Ammon's horn (tissue), 1 donor: ENCODE data around the gene ZNF385B.
"Not testable (repeated sequence)": the region's sequence is repeated elsewhere in the genome, so short reads cannot be mapped to it uniquely, and the experiment has no call there.

Experiments used
- DNase-seq: peaks from one replicate; pipeline ENCODE4 v3.0.0-alpha.2; 2016; ENCODE audit warnings: low spot score

Gene ZNF385B

GRCh38 chr2:179677746-179678505 lies 183.5 kb downstream of the ZNF385B start:
- peak; percentile 16 for DNase-seq

- peak; percentile 25 for DNase-seq
These were observed 184.2 kb downstream of the ZNF385B start for GRCh38 chr2:179677077-179677688.

- no peak for DNase-seq
These were observed 186.0 kb downstream of the ZNF385B start for GRCh38 chr2:179675435-179675834.

- DNase-seq: no peak
These were observed 190.1 kb downstream of the ZNF385B start for GRCh38 chr2:179671043-179671981.

- no peak for DNase-seq
These were observed 192.2 kb downstream of the ZNF385B start for GRCh38 chr2:179669196-179669595.

GRCh38 chr2:179664972-179665812 lies 196.2 kb downstream of the ZNF385B start:
- no peak for DNase-seq

- DNase-seq: no peak
These were observed 199.4 kb downstream of the ZNF385B start for GRCh38 chr2:179661986-179662385.

GRCh38 chr2:179657068-179657595 lies 204.3 kb downstream of the ZNF385B start:
- no peak for DNase-seq

GRCh38 chr2:179655627-179656026 lies 205.8 kb downstream of the ZNF385B start:
- DNase-seq: no peak

- no peak for DNase-seq
These were observed 206.6 kb downstream of the ZNF385B start for GRCh38 chr2:179654806-179655205.

- DNase-seq: no peak
These were observed 209.1 kb downstream of the ZNF385B start for GRCh38 chr2:179652296-179652695.

- DNase-seq: no peak
These were observed 211.0 kb downstream of the ZNF385B start for GRCh38 chr2:179650420-179650819.

- no peak for DNase-seq
These were observed 214.4 kb downstream of the ZNF385B start for GRCh38 chr2:179646862-179647587.

GRCh38 chr2:179646173-179646769 lies 215.1 kb downstream of the ZNF385B start:
- no peak for DNase-seq

- DNase-seq: no peak
These were observed 216.4 kb downstream of the ZNF385B start for GRCh38 chr2:179645047-179645446.

- no peak for DNase-seq
These were observed 218.9 kb downstream of the ZNF385B start for GRCh38 chr2:179642462-179642861.

GRCh38 chr2:179636995-179637394 lies 224.4 kb downstream of the ZNF385B start:
- DNase-seq: no peak

GRCh38 chr2:179636100-179636980 lies 225.1 kb downstream of the ZNF385B start:
- no peak for DNase-seq

GRCh38 chr2:179631769-179632385 lies 229.5 kb downstream of the ZNF385B start:
- not testable (repeated sequence) for DNase-seq
